Adipose tissue (tissue), 3 donors: ENCODE results near the gene PHTF2. TPM values are rescaled to one million over a fixed set of nuclear protein-coding genes. Genes with fewer than 3 reads are reported as not detected.
"Not testable (repeated sequence)": the region's sequence is repeated elsewhere in the genome, so short reads cannot be mapped to it uniquely, and the experiment has no call there.

ENCODE experiments used
- H3K27ac ChIP-seq: one replicate; pipeline ENCODE4 v1.5.1; 2013; ENCODE audit warnings: low read depth, low read length
- whole genome bisulfite sequencing, 3 donors: extraction: QIAGEN DNeasy Blood & Tissue Kit; methylation state at CpG; one replicate each; pipeline ENCODE4 v1.1.7; 2013; 5-methylcytosine and 5-hydroxymethylcytosine counted together
- polyA plus RNA-seq, 3 donors: library from polyadenylated mRNA; stranded (reverse); fragments of 200-250 nt; gene quantifications; one replicate each; pipeline ENCODE4 v1.2.3, GENCODE V29; 2013
- donor health status: healthy with polysubstance abuse.
- donor health status: Bipolar disorder and iron deficiency.
- donor health status: healthy.

Gene PHTF2
- polyA plus RNA-seq, 3 donors = 2.2 to 4.7 (median 4.2) TPM

- WGBS, 3 donors = 92 to 97% (median 93%) methylated on average over 7 of the region's 7 CpGs
- no peak overlapping the region for H3K27ac ChIP-seq
These were observed 60.8 kb downstream of the PHTF2 start for GRCh38 chr7:77859343-77859742.

GRCh38 chr7:77862691-77863090, 64.1 kb downstream of the PHTF2 start:
- 66 to 75% (median 72%) methylated on average over 1 of the region's 1 CpG for WGBS, 3 donors
- no peak overlapping the region for H3K27ac ChIP-seq

GRCh38 chr7:77863860-77864259, 65.3 kb downstream of the PHTF2 start:
- no peak overlapping the region for H3K27ac ChIP-seq
- whole genome bisulfite sequencing, 3 donors = 67 to 92% (median 92%) methylated on average over 2 of the region's 2 CpGs

- 56 to 82% (median 58%) methylated on average over 3 of the region's 3 CpGs for WGBS, 3 donors
- no peak overlapping the region for H3K27ac ChIP-seq
These were observed 67.8 kb downstream of the PHTF2 start for GRCh38 chr7:77866370-77866769.

- no peak overlapping the region for H3K27ac ChIP-seq
- WGBS, 3 donors = 44 to 76% (median 71%) methylated on average over 3 of the region's 3 CpGs
These were observed 68.4 kb downstream of the PHTF2 start for GRCh38 chr7:77866786-77867536.

GRCh38 chr7:77867537-77867865, 68.9 kb downstream of the PHTF2 start:
- H3K27ac ChIP-seq = no peak overlapping the region
- WGBS, 3 donors = 85 to 97% (median 87%) methylated on average over 1 of the region's 1 CpG

- 98 to 100% (median 100%) methylated on average over 1 of the region's 1 CpG for WGBS, 3 donors
- H3K27ac ChIP-seq = not testable (repeated sequence)
These were observed 73.7 kb downstream of the PHTF2 start for GRCh38 chr7:77872256-77872655.

- 66 to 91% (median 89%) methylated on average over 7 of the region's 7 CpGs for WGBS, 3 donors
- not testable (repeated sequence) for H3K27ac ChIP-seq
These were observed 75.1 kb downstream of the PHTF2 start for GRCh38 chr7:77873416-77874327.

GRCh38 chr7:77877791-77878190, 79.2 kb downstream of the PHTF2 start:
- WGBS, 3 donors = 91 to 97% (median 95%) methylated on average over 3 of the region's 3 CpGs
- no peak overlapping the region for H3K27ac ChIP-seq

GRCh38 chr7:77878500-77878899, 79.9 kb downstream of the PHTF2 start:
- WGBS, 3 donors = 89 to 99% (median 98%) methylated on average over 1 of the region's 1 CpG

GRCh38 chr7:77879272-77879671, 80.7 kb downstream of the PHTF2 start:
- H3K27ac ChIP-seq = no peak overlapping the region
- 67 to 84% (median 70%) methylated on average over 2 of the region's 2 CpGs for WGBS, 3 donors

More at GRCh38 chr7:77878500-77878899, 79.9 kb downstream of the PHTF2 start:
- H3K27ac ChIP-seq = no peak overlapping the region

GRCh38 chr7:77881871-77882270, 83.3 kb downstream of the PHTF2 start:
- 97 to 98% (median 98%) methylated on average over 2 of the region's 2 CpGs for WGBS, 3 donors
- no peak overlapping the region for H3K27ac ChIP-seq

GRCh38 chr7:77885155-77885554, 86.6 kb downstream of the PHTF2 start:
- no peak overlapping the region for H3K27ac ChIP-seq
- 83 to 100% (median 91%) methylated on average over 4 of the region's 4 CpGs for WGBS, 3 donors

- no peak overlapping the region for H3K27ac ChIP-seq
- 61 to 70% (median 61%) methylated on average over 1 of the region's 1 CpG for WGBS, 3 donors
These were observed 89.0 kb downstream of the PHTF2 start for GRCh38 chr7:77887567-77887966.

GRCh38 chr7:77888998-77889397, 90.4 kb downstream of the PHTF2 start:
- 94 to 100% (median 95%) methylated on average over 1 of the region's 1 CpG for WGBS, 3 donors
- H3K27ac ChIP-seq = no peak overlapping the region

GRCh38 chr7:77893813-77894212, 95.2 kb downstream of the PHTF2 start:
- no peak overlapping the region for H3K27ac ChIP-seq
- WGBS, 3 donors = 87 to 96% (median 95%) methylated on average over 3 of the region's 3 CpGs

GRCh38 chr7:77894574-77895091, 96.1 kb downstream of the PHTF2 start:
- 79 to 87% (median 83%) methylated on average over 2 of the region's 2 CpGs for WGBS, 3 donors
- H3K27ac ChIP-seq = no peak overlapping the region

- WGBS, 3 donors = 88 to 96% (median 92%) methylated on average over 3 of the region's 3 CpGs
- H3K27ac ChIP-seq = no peak overlapping the region
These were observed 97.3 kb downstream of the PHTF2 start for GRCh38 chr7:77895905-77896304.

- 93 to 99% (median 98%) methylated on average over 1 of the region's 1 CpG for WGBS, 3 donors
- no peak overlapping the region for H3K27ac ChIP-seq
These were observed 98.5 kb downstream of the PHTF2 start for GRCh38 chr7:77897004-77897547.
